Measurements from ENCODE around the gene CNRIP1.

Gene CNRIP1

GRCh38 chr2:68278169-68278568 is 41.6 kb downstream of the CNRIP1 start:
- Histone ChIP-seq H3K27ac (no peak overlapping the region), H3K4me3 (ENCODE audit: low read depth in 1 of 2, low read length in 1 of 2) (no peak overlapping the region)
- TF ChIP-seq, protein P1, sequence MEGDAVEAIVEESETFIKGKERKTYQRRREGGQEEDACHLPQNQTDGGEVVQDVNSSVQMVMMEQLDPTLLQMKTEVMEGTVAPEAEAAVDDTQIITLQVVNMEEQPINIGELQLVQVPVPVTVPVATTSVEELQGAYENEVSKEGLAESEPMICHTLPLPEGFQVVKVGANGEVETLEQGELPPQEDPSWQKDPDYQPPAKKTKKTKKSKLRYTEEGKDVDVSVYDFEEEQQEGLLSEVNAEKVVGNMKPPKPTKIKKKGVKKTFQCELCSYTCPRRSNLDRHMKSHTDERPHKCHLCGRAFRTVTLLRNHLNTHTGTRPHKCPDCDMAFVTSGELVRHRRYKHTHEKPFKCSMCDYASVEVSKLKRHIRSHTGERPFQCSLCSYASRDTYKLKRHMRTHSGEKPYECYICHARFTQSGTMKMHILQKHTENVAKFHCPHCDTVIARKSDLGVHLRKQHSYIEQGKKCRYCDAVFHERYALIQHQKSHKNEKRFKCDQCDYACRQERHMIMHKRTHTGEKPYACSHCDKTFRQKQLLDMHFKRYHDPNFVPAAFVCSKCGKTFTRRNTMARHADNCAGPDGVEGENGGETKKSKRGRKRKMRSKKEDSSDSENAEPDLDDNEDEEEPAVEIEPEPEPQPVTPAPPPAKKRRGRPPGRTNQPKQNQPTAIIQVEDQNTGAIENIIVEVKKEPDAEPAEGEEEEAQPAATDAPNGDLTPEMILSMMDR (IDR thresholded peaks at IDR 0.05) = no peak

GRCh38 chr2:68274022-68274421 is 45.7 kb downstream of the CNRIP1 start:
- TF ChIP-seq, protein P1 (IDR thresholded peaks at IDR 0.05) = no peak
- H3K9me3 ChIP-seq = no peaks in the 10 kb centered on the region
- no peaks in the 10 kb centered on the region for H3K27me3 ChIP-seq
- no peak overlapping the region for H3K27ac ChIP-seq
- peaks cover 11 to 15% of the 10 kb centered on the region in 2 experiments for H3K4me1 ChIP-seq (ENCODE audit: control insufficient read depth in 1 of 2, insufficient read depth in 1 of 2, low read depth in 1 of 2, low read length in 1 of 2)
- H3K36me3 ChIP-seq = no peaks in the 10 kb centered on the region
- H3K4me3 ChIP-seq (ENCODE audit: low read depth in 1 of 2, low read length in 1 of 2) = no peak overlapping the region

More at GRCh38 chr2:68278169-68278568, 41.6 kb downstream of the CNRIP1 start:
- no peaks in the 10 kb centered on the region for H3K36me3 ChIP-seq
- H3K4me1 ChIP-seq (ENCODE audit: control insufficient read depth in 1 of 2, insufficient read depth in 1 of 2, low read depth in 1 of 2, low read length in 1 of 2) = peaks cover 0 to 1% of the 10 kb centered on the region in 2 experiments
- H3K9me3 ChIP-seq = no peaks in the 10 kb centered on the region
- H3K27me3 ChIP-seq = no peaks in the 10 kb centered on the region

DNA sequence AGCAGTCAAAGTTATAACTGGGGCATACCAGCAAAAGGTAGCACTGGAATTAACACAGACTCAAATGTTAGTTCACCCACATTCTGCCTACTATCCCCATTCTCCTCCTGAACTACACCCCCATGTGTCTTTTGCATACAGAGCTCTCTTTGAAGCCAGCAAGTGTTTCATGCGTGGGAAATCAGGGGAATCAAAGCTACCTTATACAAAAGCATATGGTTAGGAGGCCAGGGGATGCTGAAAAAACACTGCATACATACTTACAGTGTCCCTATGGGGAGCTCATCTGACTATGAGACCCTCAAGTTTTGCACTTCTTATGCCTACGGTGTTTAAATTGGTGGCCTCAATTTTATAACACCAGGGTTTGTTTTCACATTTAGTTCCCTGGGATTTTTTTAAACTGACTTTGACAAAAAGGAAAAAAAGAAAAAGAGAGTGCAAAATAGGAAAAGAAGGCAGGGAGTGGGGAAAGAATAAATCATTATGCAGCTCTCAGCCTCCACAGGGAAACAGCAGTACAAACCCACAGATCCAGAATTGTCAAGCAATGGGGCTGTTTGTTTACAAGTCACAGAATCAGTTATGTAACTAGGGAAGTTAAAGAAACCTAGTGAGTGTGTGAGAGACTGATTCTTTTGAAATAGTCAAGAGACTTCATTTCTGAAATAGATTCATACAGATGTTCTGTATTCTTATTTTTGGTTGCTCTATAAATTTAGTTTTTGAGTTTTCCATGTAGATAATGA is 47.3 kb downstream of the CNRIP1 start:
- Histone ChIP-seq H3K4me3 (ENCODE audit: low read depth in 1 of 2, low read length in 1 of 2) (no peak overlapping the region), H3K36me3 (no peaks in the 10 kb centered on the region), H3K9me3 (no peaks in the 10 kb centered on the region), H3K27ac (peak overlapping the region; percentile 6), H3K27me3 (no peaks in the 10 kb centered on the region), H3K4me1 (ENCODE audit: control insufficient read depth in 1 of 2, insufficient read depth in 1 of 2, low read depth in 1 of 2, low read length in 1 of 2) (peaks cover 11 to 15% of the 10 kb centered on the region in 2 experiments)
- TF ChIP-seq, protein P1 (IDR thresholded peaks at IDR 0.05) = no peak

DNA sequence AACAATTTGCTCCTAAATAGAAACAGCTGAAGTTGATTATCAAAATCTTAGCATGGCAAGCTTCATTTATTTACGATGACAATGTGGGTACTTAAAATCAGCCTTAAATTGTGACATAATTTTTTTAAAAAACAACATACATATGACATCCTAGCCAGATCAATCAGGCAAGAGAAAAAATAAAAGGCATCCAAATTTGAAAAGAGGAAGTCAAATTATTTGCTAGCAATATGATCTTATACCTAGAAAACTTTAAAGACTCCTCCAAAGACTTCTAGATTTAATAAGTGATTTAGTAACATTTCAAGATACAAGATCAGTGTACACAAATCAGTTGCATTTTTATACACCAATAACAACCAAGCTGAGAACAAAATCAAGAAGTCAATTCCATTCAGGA is 53.1 kb downstream of the CNRIP1 start:
- no peaks in the 10 kb centered on the region for H3K9me3 ChIP-seq
- H3K36me3 ChIP-seq = no peaks in the 10 kb centered on the region
- no peak overlapping the region for H3K27ac ChIP-seq
- H3K4me3 ChIP-seq (ENCODE audit: low read depth in 1 of 2, low read length in 1 of 2) = no peak overlapping the region
- no peaks in the 10 kb centered on the region for H3K4me1 ChIP-seq (ENCODE audit: control insufficient read depth in 1 of 2, insufficient read depth in 1 of 2, low read depth in 1 of 2, low read length in 1 of 2)
- no peaks in the 10 kb centered on the region for H3K27me3 ChIP-seq
- TF ChIP-seq, protein P1 (IDR thresholded peaks at IDR 0.05) = no peak

GRCh38 chr2:68263632-68264031 is 56.1 kb downstream of the CNRIP1 start:
- Histone ChIP-seq H3K4me3 (ENCODE audit: low read depth in 1 of 2, low read length in 1 of 2) (no peak overlapping the region), H3K27ac (no peak overlapping the region), H3K27me3 (no peaks in the 10 kb centered on the region), H3K36me3 (no peaks in the 10 kb centered on the region), H3K9me3 (no peaks in the 10 kb centered on the region), H3K4me1 (ENCODE audit: control insufficient read depth in 1 of 2, insufficient read depth in 1 of 2, low read depth in 1 of 2, low read length in 1 of 2) (no peaks in the 10 kb centered on the region)
- TF ChIP-seq, protein P1 (IDR thresholded peaks at IDR 0.05) = no peak
